ENCODE measurements around the gene SSBP1. TPM values are rescaled to one million over a fixed set of nuclear protein-coding genes. Genes with fewer than 3 reads are reported as not detected.
"Not testable (repeated sequence)": the region's sequence is repeated elsewhere in the genome, so short reads cannot be mapped to it uniquely, and the experiment has no call there.

The SSBP1 gene
- total RNA-seq, 1 donor from 2014 or later: 67.9 TPM

DNA sequence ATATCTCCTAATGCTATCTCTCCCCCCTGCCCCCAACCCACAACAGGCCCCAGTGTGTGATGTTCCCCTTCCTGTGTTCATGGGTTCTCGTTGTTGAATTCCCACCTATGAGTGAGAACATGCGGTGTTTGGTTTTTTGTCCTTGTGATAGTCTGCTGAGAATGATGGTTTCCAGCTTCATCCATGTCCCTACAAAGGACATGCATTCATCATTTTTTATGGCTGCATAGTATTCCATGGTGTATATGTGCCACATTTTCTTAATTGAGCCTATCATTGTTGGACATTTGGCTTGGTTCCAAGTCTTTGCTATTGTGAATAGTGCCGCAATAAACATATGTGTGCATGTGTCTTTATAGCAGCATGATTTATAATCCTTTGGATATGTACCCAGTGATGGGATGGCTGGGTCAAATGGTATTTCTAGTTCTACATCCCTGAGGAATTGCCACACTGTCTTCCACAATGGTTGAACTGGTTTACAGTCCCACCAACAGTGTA, 32.0 kb downstream of the SSBP1 start:
- DNase-seq (ENCODE audit: low spot score): not testable (repeated sequence)

DNA sequence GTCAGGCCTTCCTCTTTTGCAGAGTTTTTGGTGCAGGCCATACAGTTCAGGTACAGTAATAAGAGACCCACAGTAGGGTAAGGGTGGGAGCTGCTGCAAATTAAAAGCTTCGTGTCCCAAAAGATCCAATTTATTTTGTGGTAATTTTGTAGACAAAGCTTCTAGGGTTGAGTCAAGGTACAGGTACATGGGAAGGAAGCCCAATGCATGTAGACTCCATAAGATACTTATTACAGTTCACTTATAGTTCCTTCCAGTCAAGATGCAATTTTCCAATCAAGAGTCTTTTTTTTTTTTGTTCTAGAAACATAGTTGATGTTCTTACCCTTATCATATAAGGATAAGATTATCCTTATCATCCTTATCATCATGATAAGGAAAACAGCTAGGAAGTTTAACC, 38.2 kb downstream of the SSBP1 start, which contains the start of gene TAS2R4:
TSS of gene TAS2R4 (plus strand) at position 301 of the 400 bp plus-strand sequence. CDS start 1,815 bp downstream, outside the sequence.
- DNase-seq (ENCODE audit: low spot score): no peak

DNA sequence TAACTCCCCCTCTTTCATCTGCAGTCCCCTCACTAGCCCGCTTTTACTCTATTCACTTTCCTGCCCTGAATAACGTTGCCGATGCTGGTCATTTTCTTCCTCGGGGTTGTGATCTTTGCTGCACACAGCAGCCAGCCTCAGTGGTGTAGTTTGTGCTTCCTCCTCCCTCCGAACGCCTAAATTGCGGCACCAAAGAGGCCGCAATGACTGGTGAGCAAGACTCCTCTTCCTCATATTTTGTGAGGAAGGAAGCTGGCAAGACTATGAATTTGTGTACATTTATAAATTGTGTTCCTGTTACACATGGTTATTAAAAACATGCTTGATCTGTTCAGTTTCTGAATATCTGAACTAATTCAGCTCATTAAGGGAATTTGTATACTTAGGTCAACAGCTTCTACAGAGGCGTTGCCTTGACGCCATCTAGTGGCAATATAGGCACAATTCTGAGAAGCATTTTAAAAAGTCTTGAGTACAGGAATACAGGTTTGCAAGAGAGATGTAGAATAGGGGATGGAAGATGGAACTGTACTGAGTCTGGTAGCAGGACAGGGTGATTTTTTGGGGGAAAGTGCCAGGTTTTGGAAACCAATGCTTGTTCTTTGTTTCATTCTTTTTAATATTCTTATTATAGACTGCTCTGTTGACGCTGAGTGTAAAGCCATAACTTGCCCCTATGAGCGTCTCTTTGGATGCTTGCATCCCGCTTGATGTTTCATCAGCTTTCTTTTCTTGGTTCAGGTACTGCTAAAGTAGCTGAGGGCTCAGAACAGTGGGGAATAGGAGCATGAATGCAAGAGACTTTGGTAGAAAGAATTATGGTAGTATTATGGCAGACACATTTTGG, 47.8 kb downstream of the SSBP1 start:
- DNase-seq (ENCODE audit: low spot score): peak; percentile 17

DNA sequence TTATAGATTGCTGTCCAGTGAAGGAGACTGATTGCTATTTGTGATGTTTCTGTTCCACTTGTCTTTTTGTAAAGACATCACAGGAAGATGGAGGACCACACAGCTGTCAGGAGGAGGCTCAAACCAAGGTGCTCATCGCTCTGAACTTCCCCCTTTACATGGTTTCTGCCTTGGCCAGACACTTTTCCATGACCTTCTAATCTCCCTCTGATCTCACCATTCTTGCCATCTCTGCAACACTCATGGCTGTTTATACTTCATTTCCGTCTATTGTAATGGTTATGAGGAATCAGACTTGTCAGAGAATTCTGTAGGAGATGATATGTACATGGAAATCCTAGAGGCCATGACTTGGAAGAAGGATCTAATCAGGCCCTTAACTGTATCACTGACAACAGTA, 50.1 kb downstream of the SSBP1 start:
- no peak for DNase-seq (ENCODE audit: low spot score)

DNA sequence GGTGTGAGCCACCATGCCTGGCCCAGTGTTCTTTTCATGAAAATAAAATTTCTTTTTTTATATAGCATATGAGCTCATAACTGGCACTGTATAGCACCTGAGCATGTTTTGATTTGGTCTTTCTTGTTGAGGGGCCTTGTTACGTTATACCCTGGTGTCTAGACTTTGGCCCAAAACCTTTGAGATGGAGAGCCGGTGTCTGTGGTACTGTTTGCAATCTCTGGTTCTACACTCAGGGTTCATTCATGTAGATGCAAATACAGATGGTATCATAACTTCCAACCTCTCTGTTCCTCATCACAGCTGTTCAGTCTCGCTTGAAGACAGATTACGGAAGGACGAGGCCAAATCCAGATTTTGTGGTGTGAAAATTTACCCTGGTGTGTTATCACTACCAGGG, 51.8 kb downstream of the SSBP1 start, which contains the start of gene TAS2R5:
TSS of gene TAS2R5 (plus strand) at position 301 of the 400 bp plus-strand sequence. CDS start 145 bp downstream, outside the sequence.
- DNase-seq (ENCODE audit: low spot score): no peak

DNA sequence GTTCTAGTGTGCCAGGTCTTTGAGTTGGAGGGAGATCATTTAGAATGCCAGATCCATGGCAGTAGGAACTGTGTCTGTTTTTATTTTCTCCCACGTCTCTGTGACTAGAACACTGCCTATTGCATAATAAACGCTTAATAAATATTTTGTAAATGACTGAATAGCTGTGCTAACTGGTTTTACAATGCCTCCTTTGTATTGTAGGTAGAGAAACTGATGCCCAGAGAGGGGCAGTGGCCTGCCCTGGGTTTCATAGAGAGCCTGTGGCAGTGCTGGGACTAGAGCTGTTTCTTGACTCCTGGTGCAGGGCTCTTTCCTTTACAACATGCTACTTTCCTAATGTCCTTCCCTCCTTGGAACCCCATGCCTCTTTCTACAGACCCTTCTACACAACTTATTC, 54.4 kb downstream of the SSBP1 start:
- no peak for DNase-seq (ENCODE audit: low spot score)

Other genes with a start within 250 kb of the SSBP1 start
- gene AGK, start 186.9 kb upstream of the SSBP1 start, total RNA-seq: 20.7 TPM
- gene DENND11, start 36.2 kb upstream of the SSBP1 start, total RNA-seq: 23.0 TPM
- gene WEE2, start 30.0 kb upstream of the SSBP1 start, total RNA-seq: not detected
- 1.5 TPM for gene TAS2R3, start 25.7 kb downstream of the SSBP1 start, total RNA-seq
- gene TAS2R4, start 38.3 kb downstream of the SSBP1 start, total RNA-seq: 1.0 TPM
- 1.2 TPM for gene TAS2R5, start 51.9 kb downstream of the SSBP1 start, total RNA-seq
- gene PRSS37, start 103.1 kb downstream of the SSBP1 start, total RNA-seq: not detected
- not detected for gene OR9A4, start 178.0 kb downstream of the SSBP1 start, total RNA-seq
- 11.6 TPM for gene CLEC5A, start 208.6 kb downstream of the SSBP1 start, total RNA-seq
- not detected for gene TAS2R38, start 235.4 kb downstream of the SSBP1 start, total RNA-seq